HepG2 (cell line): Measurements from ENCODE around the gene CHD2. TPM values are rescaled to one million over a fixed set of nuclear protein-coding genes. Genes with fewer than 3 reads are reported as not detected.
A peak's percentile ranks its signal among the peaks of the same experiment; 100 is the strongest.

ENCODE experiments used
- CEBPB ChIP-seq: IDR thresholded peaks from 2 replicates; pipeline ENCODE4 v1.6.1; 2011; ENCODE audit warnings: low read depth, low read length, improper control_type of control experiment, borderline replicate concordance
- FOXO1 ChIP-seq: sonication (generic); formaldehyde crosslinking; IDR thresholded peaks from 2 replicates; pipeline ENCODE4 v1.4.0; 2020; ENCODE audit warnings: missing genetic modification reagents
- GLI4 ChIP-seq: sonication (generic); formaldehyde crosslinking; IDR thresholded peaks from 2 replicates; pipeline ENCODE4 v1.5.1; 2020; ENCODE audit warnings: missing genetic modification reagents, mild to moderate bottlenecking, moderate library complexity, borderline replicate concordance
- HMGXB3 ChIP-seq: sonication (generic); formaldehyde crosslinking; IDR thresholded peaks from 2 replicates; pipeline ENCODE4 v1.4.0; 2020; ENCODE audit warnings: missing genetic modification reagents, borderline replicate concordance
- NBN ChIP-seq: fragments of 450-650 bp; conservative IDR thresholded peaks from 2 replicates; pipeline ENCODE4 v1.6.1; 2017
- RBM39 ChIP-seq: fragments of 200-400 bp; formaldehyde crosslinking; IDR thresholded peaks from one replicate; pipeline ENCODE4 v1.6.1; 2018; ENCODE audit warnings: antibody characterized with exemption, mild to moderate bottlenecking, low read depth, low read length; ENCODE audit not compliant: poor library complexity, severe bottlenecking
- RFX3 ChIP-seq: IDR thresholded peaks from 2 replicates; pipeline ENCODE4 v1.6.1; 2016; ENCODE audit warnings: missing biosample characterization, missing genetic modification reagents
- TMF1 ChIP-seq: sonication (generic); formaldehyde crosslinking; IDR thresholded peaks from 2 replicates; pipeline ENCODE4 v1.8.1; 2022; ENCODE audit warnings: low read depth, missing genetic modification reagents
- ZBTB8A ChIP-seq: sonication (generic); formaldehyde crosslinking; IDR thresholded peaks from 2 replicates; pipeline ENCODE4 v1.4.0; 2020; ENCODE audit warnings: mild to moderate bottlenecking, low read depth, missing genetic modification reagents, borderline replicate concordance
- ZEB1 ChIP-seq: IDR thresholded peaks from 2 replicates; pipeline ENCODE4 v1.6.1; 2012; ENCODE audit warnings: mild to moderate bottlenecking, low read depth, inconsistent platforms; ENCODE audit not compliant: insufficient replicate concordance
- ZNF275 ChIP-seq: sonication (generic); formaldehyde crosslinking; IDR thresholded peaks from 2 replicates; pipeline ENCODE4 v1.8.0; 2022; ENCODE audit warnings: missing genetic modification reagents, mild to moderate bottlenecking, inconsistent platforms, borderline replicate concordance
- ZNF30 ChIP-seq: sonication (generic); formaldehyde crosslinking; IDR thresholded peaks from 2 replicates; pipeline ENCODE4 v1.5.0; 2020; ENCODE audit warnings: mild to moderate bottlenecking, missing genetic modification reagents
- ZNF350 ChIP-seq: sonication (generic); formaldehyde crosslinking; IDR thresholded peaks from 2 replicates; pipeline ENCODE4 v1.4.0; 2020; ENCODE audit warnings: mild to moderate bottlenecking, low read depth, missing genetic modification reagents, borderline replicate concordance
- ZNF556 ChIP-seq: sonication (generic); formaldehyde crosslinking; IDR thresholded peaks from 2 replicates; pipeline ENCODE4 v1.4.0; 2020; ENCODE audit warnings: mild to moderate bottlenecking, missing genetic modification reagents, borderline replicate concordance
- ZNF614 ChIP-seq: IDR thresholded peaks from 2 replicates; pipeline ENCODE4 v1.6.1; 2018; ENCODE audit warnings: missing biosample characterization, missing genetic modification reagents, inconsistent platforms, borderline replicate concordance
- ZNF7 ChIP-seq: IDR thresholded peaks from 2 replicates; pipeline ENCODE4 v1.6.1; 2016; ENCODE audit warnings: missing biosample characterization, missing genetic modification reagents
- ZNF710 ChIP-seq: sonication (generic); formaldehyde crosslinking; IDR thresholded peaks from 2 replicates; pipeline ENCODE4 v1.5.0; 2020; ENCODE audit warnings: mild to moderate bottlenecking, missing genetic modification reagents, borderline replicate concordance
- polyA plus RNA-seq, 8 experiments: library from polyadenylated mRNA; depleted of rRNA in 3 of 8; stranded (reverse) in 7 of 8; unstranded in 1 of 8; fragments of >200 nt; fragmentation: Illumina TruSeq in 4 of 8; extraction: Trizol in 4 of 8; gene quantifications; 2 replicates each; pipeline versions ENCODE4 v1.2.1 to v1.2.3, GENCODE V29; 2011 to 2016; ENCODE audit warnings: low read depth in 4 of 8, missing spikeins in 1 of 8, mixed read lengths in 1 of 8; ENCODE audit not compliant: insufficient read depth in 1 of 8
- total RNA-seq, 5 experiments: library from RNA; depleted of rRNA; stranded (reverse); fragments of >200 nt; fragmentation: Illumina TruSeq; extraction: Trizol; gene quantifications; 2 replicates each; pipeline ENCODE4 v1.2.3, GENCODE V29; 2016; ENCODE audit warnings: low read depth in 1 of 5
- TF ChIP-seq, protein P1 (sequence below): sonication (generic); formaldehyde crosslinking; IDR thresholded peaks from 2 replicates; pipeline ENCODE4 v1.4.0; 2020; ENCODE audit warnings: mild to moderate bottlenecking, missing genetic modification reagents

Gene CHD2
- total and polyA plus RNA-seq, 2 of the 13 experiments (the other 11 are each of a cell fraction or from before 2014, with no cell fraction given) = 54.0 to 54.1 TPM

- TF ChIP-seq ZNF710 = peak; percentile 31; the same call in 1 of the 2 replicates
- TF ChIP-seq HMGXB3 (CRISPR knock-in tag) = 0 out of 2 replicates have a peak, but pooled peaks have one; percentile 38
- TF ChIP-seq RBM39 = no peak
- TF ChIP-seq CEBPB = peak; percentile 70
- TF ChIP-seq ZBTB8A = no peak
- TF ChIP-seq FOXO1 (CRISPR knock-in tag) = no peak
- TF ChIP-seq ZNF30 (CRISPR knock-in tag) = no peak
- no peak for TF ChIP-seq NBN
- TF ChIP-seq ZEB1 = no peak
- no peak for TF ChIP-seq TMF1 (CRISPR knock-in tag)
- 0 out of 2 replicates have a peak, but pooled peaks have one; percentile 22 for TF ChIP-seq ZNF350 (CRISPR knock-in tag)
- no peak for TF ChIP-seq ZNF7 (CRISPR knock-in tag)
- TF ChIP-seq ZNF275 (CRISPR knock-in tag) = no peak
- TF ChIP-seq, protein P1, sequence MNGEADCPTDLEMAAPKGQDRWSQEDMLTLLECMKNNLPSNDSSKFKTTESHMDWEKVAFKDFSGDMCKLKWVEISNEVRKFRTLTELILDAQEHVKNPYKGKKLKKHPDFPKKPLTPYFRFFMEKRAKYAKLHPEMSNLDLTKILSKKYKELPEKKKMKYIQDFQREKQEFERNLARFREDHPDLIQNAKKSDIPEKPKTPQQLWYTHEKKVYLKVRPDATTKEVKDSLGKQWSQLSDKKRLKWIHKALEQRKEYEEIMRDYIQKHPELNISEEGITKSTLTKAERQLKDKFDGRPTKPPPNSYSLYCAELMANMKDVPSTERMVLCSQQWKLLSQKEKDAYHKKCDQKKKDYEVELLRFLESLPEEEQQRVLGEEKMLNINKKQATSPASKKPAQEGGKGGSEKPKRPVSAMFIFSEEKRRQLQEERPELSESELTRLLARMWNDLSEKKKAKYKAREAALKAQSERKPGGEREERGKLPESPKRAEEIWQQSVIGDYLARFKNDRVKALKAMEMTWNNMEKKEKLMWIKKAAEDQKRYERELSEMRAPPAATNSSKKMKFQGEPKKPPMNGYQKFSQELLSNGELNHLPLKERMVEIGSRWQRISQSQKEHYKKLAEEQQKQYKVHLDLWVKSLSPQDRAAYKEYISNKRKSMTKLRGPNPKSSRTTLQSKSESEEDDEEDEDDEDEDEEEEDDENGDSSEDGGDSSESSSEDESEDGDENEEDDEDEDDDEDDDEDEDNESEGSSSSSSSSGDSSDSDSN = no peak
- TF ChIP-seq ZNF614 (CRISPR knock-in tag) = peak; percentile 67; the same call in 1 of the 2 replicates
- TF ChIP-seq RFX3 (CRISPR knock-in tag) = no peak
- no peak for TF ChIP-seq ZNF556 (CRISPR knock-in tag)
- TF ChIP-seq GLI4 = no peak
Observed at GRCh38 chr15:92899948-92900730, at the start of gene CHD2 (continued).
